HG02970 (cell line): ENCODE results near the gene APEH.

Experiments used
- ATAC-seq: cut with Tn5 transposase; IDR thresholded peaks from one replicate; pipeline ENCODE4 v1.9.1; 2021; ENCODE audit warnings: mild to moderate bottlenecking, moderate library complexity, moderate number of reproducible peaks; ENCODE audit not compliant: unreplicated experiment, low FRiP score

Gene APEH

GRCh38 chr3:49649576-49649975, 24.6 kb upstream of the APEH start:
- no peak for ATAC-seq

- no peak for ATAC-seq
Observed at GRCh38 chr3:49650177-49650576, 24.0 kb upstream of the APEH start.

- ATAC-seq = no peak
Observed at GRCh38 chr3:49650637-49651036, 23.5 kb upstream of the APEH start.

- ATAC-seq = no peak
Observed at GRCh38 chr3:49652218-49652902, 21.8 kb upstream of the APEH start.

- no peak for ATAC-seq
Observed at GRCh38 chr3:49652903-49653415, 21.2 kb upstream of the APEH start.

- ATAC-seq = no peak
Observed at GRCh38 chr3:49653621-49654020, 20.5 kb upstream of the APEH start.

GRCh38 chr3:49654176-49654825, 19.9 kb upstream of the APEH start:
- no peak for ATAC-seq

GRCh38 chr3:49654955-49655556, 19.1 kb upstream of the APEH start:
- no peak for ATAC-seq

GRCh38 chr3:49655731-49656285, 18.3 kb upstream of the APEH start:
- ATAC-seq = no peak

GRCh38 chr3:49656541-49657112, 17.5 kb upstream of the APEH start:
- no peak for ATAC-seq

GRCh38 chr3:49657208-49657915, 16.8 kb upstream of the APEH start:
- no peak for ATAC-seq

GRCh38 chr3:49658711-49659110, 15.4 kb upstream of the APEH start:
- ATAC-seq = no peak

GRCh38 chr3:49659756-49660155, 14.4 kb upstream of the APEH start:
- no peak for ATAC-seq

- no peak for ATAC-seq
Observed at GRCh38 chr3:49661281-49661680, 12.9 kb upstream of the APEH start.

GRCh38 chr3:49662021-49662420, 12.1 kb upstream of the APEH start:
- no peak for ATAC-seq

GRCh38 chr3:49662720-49663413, 11.3 kb upstream of the APEH start:
- no peak for ATAC-seq

- ATAC-seq = no peak
Observed at GRCh38 chr3:49663831-49664230, 10.3 kb upstream of the APEH start.

- ATAC-seq = no peak
Observed at GRCh38 chr3:49664300-49664699, 9.9 kb upstream of the APEH start.

- ATAC-seq = no peak
Observed at GRCh38 chr3:49665822-49666519, 8.2 kb upstream of the APEH start.
